ENCODE measurements around the gene MEG3. TPM values are rescaled to one million over a fixed set of nuclear protein-coding genes. Genes with fewer than 3 reads are reported as not detected.
A peak's percentile ranks its signal among the peaks of the same experiment; 100 is the strongest.

Gene MEG3
- total RNA-seq, 1 donor from 2014 or later: 46.1 TPM

- Histone ChIP-seq H3K27me3 (ENCODE audit: control insufficient read depth, insufficient read depth, low read length) (peaks cover 23% of the 10 kb centered on the region), H3K4me3 (ENCODE audit: low read depth, low read length) (no peak overlapping the region), H3K36me3 (ENCODE audit: control insufficient read depth, insufficient read depth, low read length) (no peaks in the 10 kb centered on the region)
- no peak for DNase-seq (ENCODE audit: low read depth)
- TF ChIP-seq, protein P1, sequence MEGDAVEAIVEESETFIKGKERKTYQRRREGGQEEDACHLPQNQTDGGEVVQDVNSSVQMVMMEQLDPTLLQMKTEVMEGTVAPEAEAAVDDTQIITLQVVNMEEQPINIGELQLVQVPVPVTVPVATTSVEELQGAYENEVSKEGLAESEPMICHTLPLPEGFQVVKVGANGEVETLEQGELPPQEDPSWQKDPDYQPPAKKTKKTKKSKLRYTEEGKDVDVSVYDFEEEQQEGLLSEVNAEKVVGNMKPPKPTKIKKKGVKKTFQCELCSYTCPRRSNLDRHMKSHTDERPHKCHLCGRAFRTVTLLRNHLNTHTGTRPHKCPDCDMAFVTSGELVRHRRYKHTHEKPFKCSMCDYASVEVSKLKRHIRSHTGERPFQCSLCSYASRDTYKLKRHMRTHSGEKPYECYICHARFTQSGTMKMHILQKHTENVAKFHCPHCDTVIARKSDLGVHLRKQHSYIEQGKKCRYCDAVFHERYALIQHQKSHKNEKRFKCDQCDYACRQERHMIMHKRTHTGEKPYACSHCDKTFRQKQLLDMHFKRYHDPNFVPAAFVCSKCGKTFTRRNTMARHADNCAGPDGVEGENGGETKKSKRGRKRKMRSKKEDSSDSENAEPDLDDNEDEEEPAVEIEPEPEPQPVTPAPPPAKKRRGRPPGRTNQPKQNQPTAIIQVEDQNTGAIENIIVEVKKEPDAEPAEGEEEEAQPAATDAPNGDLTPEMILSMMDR (IDR thresholded peaks at IDR 0.05; ENCODE audit: insufficient read depth, low read length, poor library complexity, severe bottlenecking): peak; percentile 35
Measured at GRCh38 chr14:100902295-100903133, 76.6 kb downstream of the MEG3 start.

DNA sequence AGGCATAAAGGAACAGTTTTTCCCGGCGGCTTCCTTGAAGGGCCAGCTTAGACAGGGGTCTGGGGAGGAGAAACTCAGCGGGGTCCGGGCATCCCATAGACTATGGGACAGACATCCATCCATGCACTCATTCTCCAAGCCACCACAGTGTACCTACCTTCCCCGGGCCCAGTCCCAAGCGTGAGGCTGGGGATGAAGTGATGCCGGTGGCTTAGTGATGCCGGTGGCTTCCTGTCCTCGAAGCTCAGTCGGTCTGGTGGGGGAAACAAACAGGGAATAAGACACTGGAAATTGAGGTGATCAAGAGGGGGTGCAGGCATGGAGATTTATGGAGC lies 77.2 kb downstream of the MEG3 start:
- Histone ChIP-seq H3K27me3 (ENCODE audit: control insufficient read depth, insufficient read depth, low read length) (peaks cover 23% of the 10 kb centered on the region), H3K36me3 (ENCODE audit: control insufficient read depth, insufficient read depth, low read length) (no peaks in the 10 kb centered on the region), H3K4me3 (ENCODE audit: low read depth, low read length) (no peak overlapping the region)
- TF ChIP-seq, protein P1 (IDR thresholded peaks at IDR 0.05; ENCODE audit: insufficient read depth, low read length, poor library complexity, severe bottlenecking): no peak
- no peak for DNase-seq (ENCODE audit: low read depth)

- peaks cover 22% of the 10 kb centered on the region for H3K27me3 ChIP-seq (ENCODE audit: control insufficient read depth, insufficient read depth, low read length)
- peak within 1 kb of the TSS; percentile 12 for H3K4me3 ChIP-seq (ENCODE audit: low read depth, low read length)
- TF ChIP-seq, protein P1 (IDR thresholded peaks at IDR 0.05; ENCODE audit: insufficient read depth, low read length, poor library complexity, severe bottlenecking): no peak
- H3K36me3 ChIP-seq (ENCODE audit: control insufficient read depth, insufficient read depth, low read length): no peaks in the 10 kb centered on the region
- no peak for DNase-seq (ENCODE audit: low read depth)
Measured at GRCh38 chr14:100903672-100904185, 77.8 kb downstream of the MEG3 start, which contains the start of gene RTL1. RTL1 (minus strand) TSS chr14:100903722; CDS start chr14:100884788, 18,934 bp downstream.

GRCh38 chr14:100904307-100905087 lies 78.6 kb downstream of the MEG3 start:
- no peak for DNase-seq (ENCODE audit: low read depth)
- Histone ChIP-seq H3K4me3 (ENCODE audit: low read depth, low read length) (peak overlapping the region; percentile 12), H3K27me3 (ENCODE audit: control insufficient read depth, insufficient read depth, low read length) (peaks cover 16% of the 10 kb centered on the region), H3K36me3 (ENCODE audit: control insufficient read depth, insufficient read depth, low read length) (no peaks in the 10 kb centered on the region)
- TF ChIP-seq, protein P1 (IDR thresholded peaks at IDR 0.05; ENCODE audit: insufficient read depth, low read length, poor library complexity, severe bottlenecking): peak; percentile 73

DNA sequence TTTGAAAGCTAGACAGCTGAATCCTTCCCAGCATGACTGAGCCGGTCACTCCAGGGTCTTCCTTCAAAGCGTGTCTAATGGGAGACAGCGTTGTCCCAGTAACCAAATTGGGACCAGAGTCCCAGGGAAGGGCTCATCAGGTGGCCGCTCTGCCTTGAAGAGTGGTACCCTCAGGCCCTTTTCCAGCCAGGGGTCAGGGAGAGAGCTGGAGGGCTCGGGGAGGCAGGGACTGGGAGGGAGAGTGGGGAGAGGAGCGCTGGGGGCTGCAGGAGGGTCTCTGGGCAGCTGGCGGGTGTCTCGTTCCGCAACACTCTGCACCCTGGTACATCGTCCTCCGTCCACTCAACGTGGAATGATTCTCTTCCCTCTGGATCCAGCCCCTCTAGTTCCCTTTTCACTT lies 79.2 kb downstream of the MEG3 start:
- Histone ChIP-seq H3K27me3 (ENCODE audit: control insufficient read depth, insufficient read depth, low read length) (peaks cover 15% of the 10 kb centered on the region), H3K36me3 (ENCODE audit: control insufficient read depth, insufficient read depth, low read length) (no peaks in the 10 kb centered on the region), H3K4me3 (ENCODE audit: low read depth, low read length) (no peak overlapping the region)
- no peak for DNase-seq (ENCODE audit: low read depth)
- TF ChIP-seq, protein P1 (IDR thresholded peaks at IDR 0.05; ENCODE audit: insufficient read depth, low read length, poor library complexity, severe bottlenecking): no peak
